ENCODE data around the gene IER5L.
"Not testable (repeated sequence)": the region's sequence is repeated elsewhere in the genome, so short reads cannot be mapped to it uniquely, and the experiment has no call there.

The IER5L gene

GRCh38 chr9:129138476-129139232 lies 39.4 kb downstream of the IER5L start:
- no peak for DNase-seq (ENCODE audit: low read depth in 2 of 2)

GRCh38 chr9:129138144-129138462 lies 40.0 kb downstream of the IER5L start:
- no peak for DNase-seq (ENCODE audit: low read depth in 2 of 2)

GRCh38 chr9:129137292-129138143 lies 40.5 kb downstream of the IER5L start:
- no peak for DNase-seq (ENCODE audit: low read depth in 2 of 2)

GRCh38 chr9:129136446-129137035 lies 41.5 kb downstream of the IER5L start:
- DNase-seq (ENCODE audit: low read depth in 2 of 2) = no peak

- DNase-seq (ENCODE audit: low read depth in 2 of 2) = no peak
These were observed 42.6 kb downstream of the IER5L start for GRCh38 chr9:129135476-129135875.

- DNase-seq (ENCODE audit: low read depth in 2 of 2) = no peak
These were observed 45.0 kb downstream of the IER5L start for GRCh38 chr9:129133082-129133481.

GRCh38 chr9:129131300-129132145 lies 46.5 kb downstream of the IER5L start:
- peak; percentile 69 to 71 for DNase-seq (ENCODE audit: low read depth in 2 of 2)

- DNase-seq (ENCODE audit: low read depth in 2 of 2) = no peak
These were observed 47.3 kb downstream of the IER5L start for GRCh38 chr9:129130791-129131190.

GRCh38 chr9:129130271-129130670 lies 47.8 kb downstream of the IER5L start:
- not testable (repeated sequence) for DNase-seq (ENCODE audit: low read depth in 2 of 2)

- no peak for DNase-seq (ENCODE audit: low read depth in 2 of 2)
These were observed 49.4 kb downstream of the IER5L start for GRCh38 chr9:129128689-129129088.

- no peak for DNase-seq (ENCODE audit: low read depth in 2 of 2)
These were observed 51.1 kb downstream of the IER5L start for GRCh38 chr9:129126749-129127618.

Data from stimulated activated CD8-positive, alpha-beta memory T cell treated with anti-CD3 and anti-CD28 coated beads, Interleukin-7, amount 100 ng/mL, for 4 hours (primary cell).